ENCODE data around the gene ECSIT.
"Not testable (repeated sequence)": the region's sequence is repeated elsewhere in the genome, so short reads cannot be mapped to it uniquely, and the experiment has no call there.

The ECSIT gene

GRCh38 chr19:11461453-11461852, 67.5 kb downstream of the ECSIT start:
- H3K27ac ChIP-seq: no peak overlapping the region
- TF ChIP-seq, protein P1, sequence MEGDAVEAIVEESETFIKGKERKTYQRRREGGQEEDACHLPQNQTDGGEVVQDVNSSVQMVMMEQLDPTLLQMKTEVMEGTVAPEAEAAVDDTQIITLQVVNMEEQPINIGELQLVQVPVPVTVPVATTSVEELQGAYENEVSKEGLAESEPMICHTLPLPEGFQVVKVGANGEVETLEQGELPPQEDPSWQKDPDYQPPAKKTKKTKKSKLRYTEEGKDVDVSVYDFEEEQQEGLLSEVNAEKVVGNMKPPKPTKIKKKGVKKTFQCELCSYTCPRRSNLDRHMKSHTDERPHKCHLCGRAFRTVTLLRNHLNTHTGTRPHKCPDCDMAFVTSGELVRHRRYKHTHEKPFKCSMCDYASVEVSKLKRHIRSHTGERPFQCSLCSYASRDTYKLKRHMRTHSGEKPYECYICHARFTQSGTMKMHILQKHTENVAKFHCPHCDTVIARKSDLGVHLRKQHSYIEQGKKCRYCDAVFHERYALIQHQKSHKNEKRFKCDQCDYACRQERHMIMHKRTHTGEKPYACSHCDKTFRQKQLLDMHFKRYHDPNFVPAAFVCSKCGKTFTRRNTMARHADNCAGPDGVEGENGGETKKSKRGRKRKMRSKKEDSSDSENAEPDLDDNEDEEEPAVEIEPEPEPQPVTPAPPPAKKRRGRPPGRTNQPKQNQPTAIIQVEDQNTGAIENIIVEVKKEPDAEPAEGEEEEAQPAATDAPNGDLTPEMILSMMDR (conservative IDR thresholded peaks at IDR 0.05): no peak
- TF ChIP-seq ZFX (IDR thresholded peaks at IDR 0.05): no peak

DNA sequence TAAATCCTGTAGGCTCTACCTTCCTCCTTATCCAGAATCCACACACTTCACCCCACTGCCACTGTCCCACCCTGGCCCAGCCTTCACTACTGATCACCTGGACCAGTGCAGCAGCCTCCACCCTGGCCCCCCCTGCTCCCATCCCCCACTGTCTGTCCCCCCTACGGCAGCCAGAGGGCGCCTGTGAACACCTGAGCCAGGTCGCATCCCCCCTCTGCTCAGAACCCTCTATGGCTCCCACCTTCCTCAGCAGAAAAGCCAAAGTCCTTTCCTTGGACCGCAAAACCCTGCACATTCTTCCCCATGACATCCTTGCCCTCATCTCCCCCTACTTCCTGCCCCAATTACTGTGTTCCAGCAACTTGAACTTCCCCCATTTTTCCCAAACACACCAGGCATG, 68.7 kb downstream of the ECSIT start:
- no peak overlapping the region for H3K27ac ChIP-seq
- TF ChIP-seq ZFX (IDR thresholded peaks at IDR 0.05): no peak
- TF ChIP-seq, protein P1 (conservative IDR thresholded peaks at IDR 0.05): no peak

DNA sequence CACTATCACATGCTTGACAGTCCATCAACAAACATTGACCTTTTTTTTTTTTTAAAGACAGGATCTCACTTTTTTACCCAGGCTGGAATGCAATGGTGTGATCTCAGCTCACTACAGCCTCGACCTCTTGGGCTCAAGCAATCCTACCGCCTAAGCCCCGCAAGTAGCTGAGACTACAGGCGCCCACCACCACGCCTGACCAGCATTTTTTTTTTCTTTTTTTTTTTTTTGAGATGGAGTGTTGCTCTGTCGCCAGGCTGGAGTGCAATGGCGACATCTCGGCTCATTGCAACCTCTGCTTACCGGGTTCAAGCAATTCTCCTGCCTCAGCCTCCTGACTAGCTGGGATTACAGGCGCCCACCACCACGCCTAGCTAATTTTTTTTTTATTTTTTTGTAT, 70.0 kb downstream of the ECSIT start:
- H3K27ac ChIP-seq: not testable (repeated sequence)

DNA sequence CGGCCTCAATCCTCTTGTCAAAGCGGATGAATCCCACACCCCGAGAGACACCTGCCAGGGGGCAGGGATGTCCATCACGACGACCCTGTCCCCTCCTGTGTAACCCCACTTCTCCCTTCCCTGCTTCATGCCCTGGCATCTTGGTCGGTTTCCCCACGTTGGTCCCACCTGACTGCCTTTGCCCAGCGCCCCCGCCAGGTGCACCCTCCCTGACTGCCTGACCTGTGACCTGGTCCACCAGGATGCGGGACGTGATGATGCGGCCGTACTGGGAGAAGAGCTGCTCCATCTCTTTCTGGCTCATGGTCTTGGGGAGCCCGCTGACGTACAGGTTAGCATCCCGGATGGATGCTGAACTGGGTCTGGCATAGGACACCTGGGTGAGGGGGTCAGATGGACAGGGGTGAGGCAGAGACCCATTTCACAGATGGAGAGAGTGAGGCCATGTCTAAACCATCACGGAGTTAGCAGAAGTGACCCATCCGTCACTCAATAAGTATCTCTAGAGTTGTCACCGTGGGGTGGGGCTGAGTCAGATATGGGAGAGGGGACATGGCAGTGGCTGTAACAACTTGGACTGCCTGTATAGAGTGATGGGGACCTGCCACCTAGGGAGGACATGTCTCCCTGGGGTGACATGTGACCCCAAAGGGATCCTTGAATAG, 70.6 kb downstream of the ECSIT start:
- TF ChIP-seq, protein P1 (conservative IDR thresholded peaks at IDR 0.05): no peak
- TF ChIP-seq ZFX (IDR thresholded peaks at IDR 0.05): no peak
- H3K27ac ChIP-seq: no peak overlapping the region

DNA sequence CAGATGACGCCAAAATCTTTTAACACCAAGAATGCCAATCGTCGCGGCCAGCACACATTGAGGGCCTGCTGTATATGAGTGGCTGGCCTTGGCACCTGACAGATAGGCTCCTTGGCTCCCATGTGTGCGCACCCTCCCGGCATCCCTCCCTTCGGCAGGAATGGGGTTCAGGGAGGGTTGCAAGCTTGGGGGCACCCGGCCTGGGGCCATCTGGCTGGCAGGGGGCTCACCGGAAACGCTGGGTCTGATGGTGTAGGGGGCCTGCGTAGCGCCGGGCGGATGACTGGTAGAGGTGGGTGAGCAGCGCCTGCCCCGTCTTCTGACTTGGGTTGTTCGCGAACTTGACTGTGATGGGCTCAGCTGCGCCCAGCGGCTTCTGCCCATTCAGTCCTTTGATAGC, 71.1 kb downstream of the ECSIT start:
- no peak for TF ChIP-seq ZFX (IDR thresholded peaks at IDR 0.05)
- TF ChIP-seq, protein P1 (conservative IDR thresholded peaks at IDR 0.05): no peak
- no peak overlapping the region for H3K27ac ChIP-seq

GRCh38 chr19:11457115-11457514, 71.8 kb downstream of the ECSIT start:
- H3K27ac ChIP-seq: no peak overlapping the region
- TF ChIP-seq, protein P1 (conservative IDR thresholded peaks at IDR 0.05): no peak
- no peak for TF ChIP-seq ZFX (IDR thresholded peaks at IDR 0.05)

- TF ChIP-seq, protein P1 (conservative IDR thresholded peaks at IDR 0.05): no peak
- no peak for TF ChIP-seq ZFX (IDR thresholded peaks at IDR 0.05)
- no peak overlapping the region for H3K27ac ChIP-seq
These were observed 72.3 kb downstream of the ECSIT start for GRCh38 chr19:11456659-11457058.

Measured in C4-2B (cell line).